H9 (cell line): Measurements from ENCODE around the gene PRDM2. TPM values are rescaled to one million over a fixed set of nuclear protein-coding genes. Genes with fewer than 3 reads are reported as not detected.

Source experiments
- DNase-seq: peaks from one replicate; pipeline ENCODE4 v3.0.0-alpha.2; 2017
- H2AFZ ChIP-seq: one replicate; pipeline ENCODE4 v1.6.1; 2013; ENCODE audit warnings: mild to moderate bottlenecking, low read length, control low read depth, moderate library complexity
- H2AK5ac ChIP-seq: 2 replicates; pipeline ENCODE4 v1.6.1; 2013; ENCODE audit warnings: low read length, control low read depth, mixed read lengths; ENCODE audit not compliant: insufficient read length
- H2BK120ac ChIP-seq: one replicate; pipeline ENCODE4 v1.6.1; 2013; ENCODE audit warnings: low read depth, mild to moderate bottlenecking, low read length, control low read depth, inconsistent platforms; ENCODE audit not compliant: poor library complexity, severe bottlenecking
- H2BK12ac ChIP-seq: 2 replicates; pipeline ENCODE4 v1.6.1; 2013; ENCODE audit warnings: low read length, control low read depth, mixed read lengths, low read depth; ENCODE audit not compliant: insufficient read length
- H2BK15ac ChIP-seq: 2 replicates; pipeline ENCODE4 v1.6.1; 2013; ENCODE audit warnings: low read depth, low read length, control low read depth
- H2BK20ac ChIP-seq: one replicate; pipeline ENCODE4 v1.6.1; 2013; ENCODE audit warnings: low read depth, mild to moderate bottlenecking, low read length, control low read depth, inconsistent platforms; ENCODE audit not compliant: poor library complexity, severe bottlenecking
- H2BK5ac ChIP-seq: 2 replicates; pipeline ENCODE4 v1.6.1; 2013; ENCODE audit warnings: low read length, control low read depth, mixed read lengths; ENCODE audit not compliant: insufficient read length
- H3K14ac ChIP-seq: 2 replicates; pipeline ENCODE4 v1.6.1; 2013; ENCODE audit warnings: low read length, control low read depth; ENCODE audit not compliant: insufficient read depth
- H3K18ac ChIP-seq: 2 replicates; pipeline ENCODE4 v1.6.1; 2013; ENCODE audit warnings: low read depth, mild to moderate bottlenecking, mixed read lengths, low read length, control low read depth; ENCODE audit not compliant: insufficient read length
- H3K23ac ChIP-seq: 2 replicates; pipeline ENCODE4 v1.6.1; 2013; ENCODE audit warnings: low read length, control low read depth, mixed read lengths, low read depth; ENCODE audit not compliant: insufficient read length
- H3K23me2 ChIP-seq: 2 replicates; pipeline ENCODE4 v1.6.1; 2013; ENCODE audit warnings: low read depth, mild to moderate bottlenecking, mixed read lengths, low read length, control low read depth; ENCODE audit not compliant: insufficient read length, poor library complexity, severe bottlenecking
- H3K27ac ChIP-seq: 2 replicates; pipeline ENCODE4 v1.5.1; 2013; ENCODE audit warnings: low read length, control low read depth, mixed read lengths, low read depth; ENCODE audit not compliant: insufficient read length
- H3K27me3 ChIP-seq: 2 replicates; pipeline ENCODE4 v1.6.1; 2013; ENCODE audit warnings: low read length, control low read depth, inconsistent platforms; ENCODE audit not compliant: insufficient read depth
- H3K4ac ChIP-seq: 2 replicates; pipeline ENCODE4 v1.6.1; 2013; ENCODE audit warnings: low read depth, mild to moderate bottlenecking, control low read depth, inconsistent platforms, low read length, moderate library complexity
- H3K4me1 ChIP-seq: 2 replicates; pipeline ENCODE4 v1.6.1; 2013; ENCODE audit warnings: low read length, control low read depth, inconsistent platforms; ENCODE audit not compliant: insufficient read depth
- H3K4me2 ChIP-seq: 2 replicates; pipeline ENCODE4 v1.6.1; 2013; ENCODE audit warnings: low read length, control low read depth, mixed read lengths; ENCODE audit not compliant: insufficient read length, insufficient read depth
- H3K56ac ChIP-seq: 2 replicates; pipeline ENCODE4 v1.6.1; 2013; ENCODE audit warnings: low read depth, mild to moderate bottlenecking, mixed read lengths, low read length, control low read depth; ENCODE audit not compliant: insufficient read length
- H3K79me1 ChIP-seq: 2 replicates; pipeline ENCODE4 v1.6.1; 2013; ENCODE audit warnings: low read depth, mild to moderate bottlenecking, moderate library complexity, low read length, control low read depth, inconsistent platforms; ENCODE audit not compliant: insufficient read depth, poor library complexity, severe bottlenecking
- H3K79me2 ChIP-seq: 2 replicates; pipeline ENCODE4 v1.6.1; 2013; ENCODE audit warnings: low read length, control low read depth, inconsistent platforms; ENCODE audit not compliant: insufficient read depth
- H3K9ac ChIP-seq: 2 replicates; pipeline ENCODE4 v1.6.1; 2013; ENCODE audit warnings: low read length, control low read depth, mixed read lengths; ENCODE audit not compliant: insufficient read length; ENCODE audit errors: extremely low read depth
- H3K9me3 ChIP-seq: one replicate; pipeline ENCODE4 v1.6.1; 2013; ENCODE audit warnings: low read depth, low read length, inconsistent platforms; ENCODE audit not compliant: control insufficient read depth
- H3T11ph ChIP-seq: one replicate; pipeline ENCODE4 v1.6.1; 2013; ENCODE audit warnings: mild to moderate bottlenecking, low read length, control low read depth, inconsistent platforms
- H4K20me1 ChIP-seq: one replicate; pipeline ENCODE4 v1.6.1; 2013; ENCODE audit not compliant: control insufficient read depth, insufficient read length, insufficient read depth
- H4K5ac ChIP-seq: 2 replicates; pipeline ENCODE4 v1.6.1; 2013; ENCODE audit warnings: low read depth, mild to moderate bottlenecking, mixed read lengths, low read length, control low read depth; ENCODE audit not compliant: insufficient read length
- H4K8ac ChIP-seq: replicated peaks from 2 replicates; pipeline ENCODE4 v1.6.1; 2013; ENCODE audit warnings: low read length, control low read depth, mixed read lengths, low read depth; ENCODE audit not compliant: insufficient read length
- H4K91ac ChIP-seq: 2 replicates; pipeline ENCODE4 v1.6.1; 2013; ENCODE audit warnings: low read depth, mild to moderate bottlenecking, moderate library complexity, mixed read lengths, low read length, control low read depth; ENCODE audit not compliant: insufficient read length
- H3K27ac Mint-ChIP-seq, 3 experiments: 2 replicates in 2 of 3; 3 replicates in 1 of 3; pipeline ENCODE4 v1.8.0; 2020 to 2021; ENCODE audit warnings: mixed read lengths in 3 of 3, mild to moderate bottlenecking in 1 of 3, moderate library complexity in 1 of 3
- H3K27me3 Mint-ChIP-seq: 2 replicates; pipeline ENCODE4 v1.8.0; 2021; ENCODE audit warnings: low read depth, mild to moderate bottlenecking, moderate library complexity, mixed read lengths
- H3K36me3 Mint-ChIP-seq, 3 experiments: 2 replicates in 2 of 3; 3 replicates in 1 of 3; pipeline ENCODE4 v1.8.0; 2020 to 2021; ENCODE audit warnings: low read depth in 3 of 3, mixed read lengths in 3 of 3; ENCODE audit not compliant: insufficient read depth in 1 of 3
- H3K4me1 Mint-ChIP-seq, 2 experiments: 2 replicates each; pipeline ENCODE4 v1.8.0; 2020; ENCODE audit warnings: mixed read lengths in 2 of 2
- H3K4me3 Mint-ChIP-seq, 2 experiments: 2 replicates in 1 of 2; 3 replicates in 1 of 2; pipeline ENCODE4 v1.8.0; 2020 to 2021; ENCODE audit warnings: mild to moderate bottlenecking in 2 of 2, mixed read lengths in 2 of 2, moderate library complexity in 1 of 2
- H3K9me3 Mint-ChIP-seq, 2 experiments: 2 replicates in 1 of 2; 3 replicates in 1 of 2; pipeline ENCODE4 v1.8.0; 2020; ENCODE audit warnings: mild to moderate bottlenecking in 2 of 2, mixed read lengths in 2 of 2, moderate library complexity in 1 of 2
- CTCF ChIP-seq: fragments of 200-600 bp; sonication (generic); conservative IDR thresholded peaks from 3 replicates; pipeline ENCODE4 v1.8.0; 2021; ENCODE audit warnings: antibody characterized with exemption, mild to moderate bottlenecking
- WGBS: extraction: QIAGEN DNeasy Blood & Tissue Kit; methylation state at CpG from one replicate; pipeline ENCODE4 v1.1.7; 2013; ENCODE audit warnings: missing lambda C conversion rate, low lambda C conversion rate, mixed read lengths; ENCODE audit not compliant: insufficient read length; ENCODE audit errors: extremely low coverage; 5-methylcytosine and 5-hydroxymethylcytosine counted together
- total RNA-seq: library from RNA; stranded (reverse); gene quantifications from 2 replicates; pipeline ENCODE4 v1.2.1, GENCODE V29; 2021

Gene PRDM2
- total RNA-seq, 1 experiment from 2014 or later: 24.5 TPM

GRCh38 chr1:13652238-13652637, 47.8 kb upstream of the PRDM2 start:
- H3K9me3 Mint-ChIP-seq: peaks cover 11 to 23% of the 10 kb centered on the region in 2 experiments; a peak in 4 of 5 replicates
- no peak for DNase-seq
- Histone ChIP-seq H3K4me1 (no peaks in the 10 kb centered on the region), H3K79me2 (no peaks in the 10 kb centered on the region), H4K5ac (no peak overlapping the region), H3K18ac (no peak overlapping the region), H2AFZ (no peak overlapping the region), H3K4me2 (no peak overlapping the region), H2AK5ac (no peak overlapping the region), H2BK15ac (no peak overlapping the region), H3K27ac (no peak overlapping the region), H3K4ac (no peak overlapping the region), H3K14ac (no peak overlapping the region), H3K9me3 (no peaks in the 10 kb centered on the region), H4K91ac (no peak overlapping the region), H3K23ac (no peak overlapping the region), H3K9ac (no peak overlapping the region), H3K27me3 (no peaks in the 10 kb centered on the region), H3K23me2 (no peaks in the 10 kb centered on the region), H3K56ac (no peak overlapping the region), H2BK5ac (no peak overlapping the region), H3T11ph (no peak overlapping the region), H3K79me1 (no peaks in the 10 kb centered on the region), H4K8ac (no peak overlapping the region), H2BK20ac (no peak overlapping the region), H2BK12ac (no peak overlapping the region), H4K20me1 (no peaks in the 10 kb centered on the region), H2BK120ac (no peak overlapping the region)
- no peaks in the 10 kb centered on the region; a peak in 1 of 7 replicates for H3K36me3 Mint-ChIP-seq
- WGBS: no CpG with 5 or more reads among the region's 1 CpG
- H3K27ac Mint-ChIP-seq: no peak overlapping the region
- H3K4me1 Mint-ChIP-seq: no peaks in the 10 kb centered on the region
- H3K27me3 Mint-ChIP-seq: no peaks in the 10 kb centered on the region; the same call in 1 of the 2 replicates
- no peak for TF ChIP-seq CTCF
- H3K4me3 Mint-ChIP-seq: no peak overlapping the region
